Smooth muscle cell (in vitro differentiated cells): ENCODE results near the gene UQCC2. TPM values are rescaled to one million over a fixed set of nuclear protein-coding genes. Genes with fewer than 3 reads are reported as not detected.

ENCODE experiments used
- DNase-seq: peaks from one replicate; lab custom pipeline; 2025; ENCODE audit not compliant: unreplicated experiment; lab: John Stamatoyannopoulos, UW
- H2AFZ ChIP-seq: fragments of 200-600 bp; sonication (generic); 2 replicates; pipeline ENCODE4 v1.6.0; 2016; ENCODE audit warnings: antibody characterized with exemption, low read depth, mild to moderate bottlenecking
- H3F3A ChIP-seq: fragments of 200-600 bp; sonication (generic); 2 replicates; pipeline ENCODE4 v1.6.0; 2017; ENCODE audit warnings: antibody characterized with exemption, low read depth
- H3K27ac ChIP-seq: fragments of 200-600 bp; sonication (generic); 2 replicates; pipeline ENCODE4 v1.5.1; 2016; ENCODE audit warnings: low read depth, mild to moderate bottlenecking
- H3K27me3 ChIP-seq: fragments of 200-600 bp; sonication (generic); 2 replicates; pipeline ENCODE4 v1.6.1; 2016; ENCODE audit warnings: low read depth, mild to moderate bottlenecking
- H3K36me3 ChIP-seq: fragments of 200-600 bp; sonication (generic); 2 replicates; pipeline ENCODE4 v1.5.1; 2016; ENCODE audit warnings: low read depth
- H3K4me1 ChIP-seq: fragments of 200-600 bp; sonication (generic); 2 replicates; pipeline ENCODE4 v1.5.1; 2016; ENCODE audit warnings: low read depth
- H3K4me2 ChIP-seq: fragments of 200-600 bp; sonication (generic); 2 replicates; pipeline ENCODE4 v1.6.0; 2016; ENCODE audit warnings: mild to moderate bottlenecking
- H3K4me3 ChIP-seq: fragments of 200-600 bp; sonication (generic); 2 replicates; pipeline ENCODE4 v1.5.1; 2016; ENCODE audit warnings: mild to moderate bottlenecking
- H3K79me2 ChIP-seq: fragments of 200-600 bp; sonication (generic); 2 replicates; pipeline ENCODE4 v1.6.0; 2016; ENCODE audit warnings: low read depth, mild to moderate bottlenecking
- H3K9ac ChIP-seq: fragments of 200-600 bp; sonication (generic); 2 replicates; pipeline ENCODE4 v1.6.0; 2016; ENCODE audit warnings: low read depth
- H3K9me3 ChIP-seq: fragments of 200-600 bp; sonication (generic); replicated peaks from 2 replicates; pipeline ENCODE4 v1.5.1; 2016; ENCODE audit warnings: low read depth
- H4K20me1 ChIP-seq: fragments of 200-600 bp; sonication (generic); 2 replicates; pipeline ENCODE4 v1.6.0; 2016; ENCODE audit warnings: low read depth
- WGBS: methylation state at CpG from one replicate; pipeline ENCODE4 v1.1.7; 2016; ENCODE audit warnings: low lambda C conversion rate; 5-methylcytosine and 5-hydroxymethylcytosine counted together
- microRNA counts: library from miRNA; unstranded; fragments of <30 nt; microRNA quantifications from one replicate; lab custom pipeline; 2016
- microRNA-seq: library from miRNA; unstranded; fragments of <30 nt; microRNA quantifications from one replicate; pipeline ENCODE4, GENCODE V29; 2016; ENCODE audit warnings: borderline number of aligned reads
- polyA plus RNA-seq: library from polyadenylated mRNA; unstranded; fragments of >200 nt; fragmentation: Nextera tagmentation; extraction: Ambion mirVana; gene quantifications from 2 replicates; pipeline ENCODE4 v1.2.1, GENCODE V29; 2016
- small RNA-seq: library from RNA; depleted of rRNA; stranded (forward); fragments of <200 nt; gene quantifications from one replicate; pipeline ENCODE3, GENCODE V24; 2014
- total RNA-seq: library from RNA; depleted of rRNA; stranded (reverse); fragments of >200 nt; gene quantifications from 2 replicates; pipeline ENCODE4 v1.2.3, GENCODE V29; 2014
- TF ChIP-seq, protein P1 (sequence below): fragments of 200-600 bp; sonication (generic); IDR thresholded peaks from 2 replicates; pipeline ENCODE4 v1.5.1; 2017; ENCODE audit warnings: borderline replicate concordance, mild to moderate bottlenecking, antibody characterized with exemption; ENCODE audit not compliant: insufficient read depth, poor library complexity, severe bottlenecking

The UQCC2 gene
- total and polyA plus RNA-seq, 2 experiments from 2014 or later = 67.3 to 208 TPM

DNA sequence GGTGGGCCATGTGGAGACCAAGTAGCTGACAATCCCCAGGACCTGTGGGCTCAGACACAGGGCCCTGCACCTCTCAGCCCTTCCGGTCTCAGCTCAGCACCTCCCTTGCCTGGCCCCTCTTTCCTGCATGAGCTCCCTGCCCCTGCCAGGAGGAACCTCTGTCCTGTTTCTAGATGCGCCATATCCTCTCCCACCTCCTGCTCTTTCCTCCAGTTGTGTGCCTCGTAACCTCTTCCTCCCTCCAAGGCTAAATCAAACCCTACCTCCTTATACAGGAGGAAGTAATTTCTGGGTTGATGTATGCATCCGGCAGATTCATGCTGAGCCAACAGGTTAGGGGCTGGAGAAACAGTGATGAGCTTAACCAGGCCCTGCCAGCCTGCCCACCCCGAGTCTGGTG is 59.5 kb downstream of the UQCC2 start:
- no peak overlapping the region for H3K9ac ChIP-seq
- no peak overlapping the region for H3K4me3 ChIP-seq
- H3K79me2 ChIP-seq = no peaks in the 10 kb centered on the region
- no peaks in the 10 kb centered on the region for H3F3A ChIP-seq
- H3K4me1 ChIP-seq = no peaks in the 10 kb centered on the region
- DNase-seq = no peak
- H3K36me3 ChIP-seq = no peaks in the 10 kb centered on the region
- H4K20me1 ChIP-seq = no peaks in the 10 kb centered on the region
- H3K4me2 ChIP-seq = no peak overlapping the region
- no peaks in the 10 kb centered on the region for H3K27me3 ChIP-seq
- no peak overlapping the region for H2AFZ ChIP-seq
- no peak overlapping the region for H3K27ac ChIP-seq
- TF ChIP-seq, protein P1, sequence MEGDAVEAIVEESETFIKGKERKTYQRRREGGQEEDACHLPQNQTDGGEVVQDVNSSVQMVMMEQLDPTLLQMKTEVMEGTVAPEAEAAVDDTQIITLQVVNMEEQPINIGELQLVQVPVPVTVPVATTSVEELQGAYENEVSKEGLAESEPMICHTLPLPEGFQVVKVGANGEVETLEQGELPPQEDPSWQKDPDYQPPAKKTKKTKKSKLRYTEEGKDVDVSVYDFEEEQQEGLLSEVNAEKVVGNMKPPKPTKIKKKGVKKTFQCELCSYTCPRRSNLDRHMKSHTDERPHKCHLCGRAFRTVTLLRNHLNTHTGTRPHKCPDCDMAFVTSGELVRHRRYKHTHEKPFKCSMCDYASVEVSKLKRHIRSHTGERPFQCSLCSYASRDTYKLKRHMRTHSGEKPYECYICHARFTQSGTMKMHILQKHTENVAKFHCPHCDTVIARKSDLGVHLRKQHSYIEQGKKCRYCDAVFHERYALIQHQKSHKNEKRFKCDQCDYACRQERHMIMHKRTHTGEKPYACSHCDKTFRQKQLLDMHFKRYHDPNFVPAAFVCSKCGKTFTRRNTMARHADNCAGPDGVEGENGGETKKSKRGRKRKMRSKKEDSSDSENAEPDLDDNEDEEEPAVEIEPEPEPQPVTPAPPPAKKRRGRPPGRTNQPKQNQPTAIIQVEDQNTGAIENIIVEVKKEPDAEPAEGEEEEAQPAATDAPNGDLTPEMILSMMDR = no peak
- 94% methylated on average over 5 of the region's 5 CpGs for WGBS
- no peaks in the 10 kb centered on the region for H3K9me3 ChIP-seq

DNA sequence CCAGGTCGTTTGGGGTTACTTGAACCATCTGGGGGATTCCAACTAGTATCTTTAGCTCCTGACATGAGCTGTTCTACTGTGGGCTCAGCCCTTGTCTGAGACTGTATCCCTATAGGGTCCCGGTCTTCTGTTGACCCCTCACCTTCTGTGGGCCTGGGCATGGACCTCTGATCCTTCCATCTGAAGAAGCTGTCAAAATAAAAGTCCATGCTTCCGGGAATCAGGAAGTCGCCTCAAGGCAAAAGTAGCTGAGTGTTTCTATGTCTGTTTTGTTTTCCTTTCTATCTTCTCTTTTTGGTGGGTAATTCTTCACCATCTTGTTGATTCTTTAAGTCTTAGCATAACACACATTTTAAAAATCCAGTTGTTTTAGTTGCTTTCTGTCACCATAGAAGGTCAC is 60.1 kb downstream of the UQCC2 start:
- DNase-seq = no peak
- H3K27me3 ChIP-seq = no peaks in the 10 kb centered on the region
- H3K9ac ChIP-seq = no peak overlapping the region
- no peaks in the 10 kb centered on the region for H3K36me3 ChIP-seq
- 88% methylated on average over 4 of the region's 4 CpGs for WGBS
- no peaks in the 10 kb centered on the region for H3K79me2 ChIP-seq
- no peaks in the 10 kb centered on the region for H3F3A ChIP-seq
- TF ChIP-seq, protein P1 = no peak
- H4K20me1 ChIP-seq = no peaks in the 10 kb centered on the region
- H3K27ac ChIP-seq = no peak overlapping the region
- H3K4me2 ChIP-seq = no peak overlapping the region
- H3K4me3 ChIP-seq = no peak overlapping the region
- H3K9me3 ChIP-seq = no peaks in the 10 kb centered on the region
- H3K4me1 ChIP-seq = no peaks in the 10 kb centered on the region
- H2AFZ ChIP-seq = no peak overlapping the region

MicroRNAs within 50 kb of the gene (microRNA counts, 767-probe panel; counts per million panel counts)
- 183 counts per million for microRNA hsa-miR-3934 (lab: Ali Mortazavi, UCI)

Small RNAs within 50 kb of the gene (microRNA-seq; reads per million reads assigned to microRNA genes)
- gene MIR3934 = 4.7 reads per million

Small RNAs within 50 kb of the gene (small RNA-seq; reads per million reads assigned to genes)
- not detected for gene MIR3934

Other genes with a start within 250 kb of the UQCC2 start
- gene BAK1, start 131.4 kb downstream of the UQCC2 start, total RNA-seq = 23.6 and 23.8 TPM in 2 replicates
- 43.7 and 50.4 TPM in 2 replicates for gene BAK1, start 131.4 kb downstream of the UQCC2 start, polyA plus RNA-seq
- 4.7 and 7.4 TPM in 2 replicates for gene ITPR3, start 90.4 kb downstream of the UQCC2 start, total RNA-seq
- 2.0 and 5.7 TPM in 2 replicates for gene ITPR3, start 90.4 kb downstream of the UQCC2 start, polyA plus RNA-seq
- gene IP6K3, start 35.2 kb upstream of the UQCC2 start, total RNA-seq = 2.2 and 2.6 TPM in 2 replicates
- 3.7 and 5.6 TPM in 2 replicates for gene IP6K3, start 35.2 kb upstream of the UQCC2 start, polyA plus RNA-seq
- 48.8 and 52.4 TPM in 2 replicates for gene LEMD2, start 77.4 kb upstream of the UQCC2 start, total RNA-seq
- gene LEMD2, start 77.4 kb upstream of the UQCC2 start, polyA plus RNA-seq = 87.3 and 91.6 TPM in 2 replicates
- gene MLN, start 92.3 kb upstream of the UQCC2 start, total RNA-seq = not detected in 2 replicates
- gene MLN, start 92.3 kb upstream of the UQCC2 start, polyA plus RNA-seq = not detected in 2 replicates